MG63 (cell line): ENCODE measurements around the gene PXDN. TPM values are rescaled to one million over a fixed set of nuclear protein-coding genes. Genes with fewer than 3 reads are reported as not detected.

ENCODE experiments used
- DNase-seq: peaks from one replicate; pipeline ENCODE4 v3.0.0-alpha.2; 2020
- H3K27me3 ChIP-seq: fragments of 250-450 bp; sonication (Bioruptor Pico); 2 replicates; pipeline ENCODE4 v1.5.1; 2020; ENCODE audit warnings: mild to moderate bottlenecking, moderate library complexity
- H3K36me3 ChIP-seq: fragments of 250-450 bp; sonication (Bioruptor Pico); 2 replicates; pipeline ENCODE4 v1.5.1; 2020; ENCODE audit warnings: mild to moderate bottlenecking, moderate library complexity
- H3K4me3 ChIP-seq: fragments of 250-450 bp; sonication (Bioruptor Pico); 2 replicates; pipeline ENCODE4 v1.5.1; 2020; ENCODE audit warnings: mild to moderate bottlenecking, moderate library complexity
- H3K9me3 ChIP-seq: fragments of 250-450 bp; sonication (Bioruptor Pico); 2 replicates; pipeline ENCODE4 v1.5.1; 2020; ENCODE audit warnings: mild to moderate bottlenecking, moderate library complexity
- total RNA-seq: library from RNA; depleted of rRNA; stranded (reverse); fragments of >200 nt; shearing (Covaris generic); gene quantifications from 2 replicates; pipeline ENCODE4 v1.2.3, GENCODE V29; 2014; ENCODE audit warnings: low replicate concordance

PXDN gene
- total RNA-seq, 1 experiment from 2014 or later, result 204 TPM

GRCh38 chr2:1621501-1621900, 122.8 kb downstream of the PXDN start:
- DNase-seq, result no peak
- no peaks in the 10 kb centered on the region for H3K9me3 ChIP-seq
- no peaks in the 10 kb centered on the region for H3K27me3 ChIP-seq
- H3K4me3 ChIP-seq, result no peak overlapping the region
- no peaks in the 10 kb centered on the region for H3K36me3 ChIP-seq

GRCh38 chr2:1621041-1621440, 123.3 kb downstream of the PXDN start:
- DNase-seq, result no peak
- no peaks in the 10 kb centered on the region for H3K36me3 ChIP-seq
- no peak overlapping the region for H3K4me3 ChIP-seq
- no peaks in the 10 kb centered on the region for H3K27me3 ChIP-seq
- H3K9me3 ChIP-seq, result no peaks in the 10 kb centered on the region

GRCh38 chr2:1620081-1620480, 124.2 kb downstream of the PXDN start:
- no peak for DNase-seq
- H3K27me3 ChIP-seq, result no peaks in the 10 kb centered on the region
- no peaks in the 10 kb centered on the region for H3K36me3 ChIP-seq
- H3K9me3 ChIP-seq, result no peaks in the 10 kb centered on the region
- no peak overlapping the region for H3K4me3 ChIP-seq

GRCh38 chr2:1619556-1619955, 124.8 kb downstream of the PXDN start:
- Histone ChIP-seq H3K27me3 (no peaks in the 10 kb centered on the region), H3K36me3 (no peaks in the 10 kb centered on the region), H3K9me3 (no peaks in the 10 kb centered on the region), H3K4me3 (no peak overlapping the region)
- no peak for DNase-seq

- no peak for DNase-seq
- Histone ChIP-seq H3K9me3 (no peaks in the 10 kb centered on the region), H3K36me3 (no peaks in the 10 kb centered on the region), H3K27me3 (no peaks in the 10 kb centered on the region), H3K4me3 (no peak overlapping the region)
These were observed 125.3 kb downstream of the PXDN start for GRCh38 chr2:1618974-1619373.

GRCh38 chr2:1618191-1618961, 125.9 kb downstream of the PXDN start:
- H3K36me3 ChIP-seq, result no peaks in the 10 kb centered on the region
- no peak for DNase-seq
- H3K9me3 ChIP-seq, result no peaks in the 10 kb centered on the region
- H3K27me3 ChIP-seq, result no peaks in the 10 kb centered on the region
- no peak overlapping the region for H3K4me3 ChIP-seq

- no peak for DNase-seq
- Histone ChIP-seq H3K27me3 (no peaks in the 10 kb centered on the region), H3K9me3 (no peaks in the 10 kb centered on the region), H3K36me3 (no peaks in the 10 kb centered on the region), H3K4me3 (no peak overlapping the region)
These were observed 126.8 kb downstream of the PXDN start for GRCh38 chr2:1617425-1618021.

- Histone ChIP-seq H3K9me3 (no peaks in the 10 kb centered on the region), H3K27me3 (no peaks in the 10 kb centered on the region), H3K36me3 (no peaks in the 10 kb centered on the region), H3K4me3 (no peak overlapping the region)
- no peak for DNase-seq
These were observed 129.8 kb downstream of the PXDN start for GRCh38 chr2:1614564-1614963.

- Histone ChIP-seq H3K4me3 (no peak overlapping the region), H3K36me3 (no peaks in the 10 kb centered on the region), H3K9me3 (no peaks in the 10 kb centered on the region), H3K27me3 (no peaks in the 10 kb centered on the region)
- DNase-seq, result peak; percentile 40
These were observed 130.5 kb downstream of the PXDN start for GRCh38 chr2:1613731-1614354.

- H3K4me3 ChIP-seq, result no peak overlapping the region
- no peaks in the 10 kb centered on the region for H3K27me3 ChIP-seq
- H3K36me3 ChIP-seq, result no peaks in the 10 kb centered on the region
- DNase-seq, result no peak
- H3K9me3 ChIP-seq, result no peaks in the 10 kb centered on the region
These were observed 131.3 kb downstream of the PXDN start for GRCh38 chr2:1613078-1613445.

- no peaks in the 10 kb centered on the region for H3K36me3 ChIP-seq
- no peak for DNase-seq
- no peak overlapping the region for H3K4me3 ChIP-seq
- no peaks in the 10 kb centered on the region for H3K9me3 ChIP-seq
- H3K27me3 ChIP-seq, result no peaks in the 10 kb centered on the region
These were observed 131.8 kb downstream of the PXDN start for GRCh38 chr2:1612391-1613077.

- H3K4me3 ChIP-seq, result no peak overlapping the region
- no peak for DNase-seq
- no peaks in the 10 kb centered on the region for H3K36me3 ChIP-seq
- H3K9me3 ChIP-seq, result no peaks in the 10 kb centered on the region
- H3K27me3 ChIP-seq, result no peaks in the 10 kb centered on the region
These were observed 132.4 kb downstream of the PXDN start for GRCh38 chr2:1611886-1612285.

- Histone ChIP-seq H3K4me3 (no peak overlapping the region), H3K9me3 (no peaks in the 10 kb centered on the region), H3K27me3 (no peaks in the 10 kb centered on the region), H3K36me3 (no peaks in the 10 kb centered on the region)
- DNase-seq, result no peak
These were observed 134.2 kb downstream of the PXDN start for GRCh38 chr2:1610096-1610485.

GRCh38 chr2:1609485-1610095, 134.7 kb downstream of the PXDN start:
- Histone ChIP-seq H3K27me3 (no peaks in the 10 kb centered on the region), H3K4me3 (no peak overlapping the region), H3K36me3 (no peaks in the 10 kb centered on the region), H3K9me3 (no peaks in the 10 kb centered on the region)
- no peak for DNase-seq

GRCh38 chr2:1609040-1609439, 135.3 kb downstream of the PXDN start:
- no peaks in the 10 kb centered on the region for H3K9me3 ChIP-seq
- H3K36me3 ChIP-seq, result no peaks in the 10 kb centered on the region
- DNase-seq, result no peak
- no peak overlapping the region for H3K4me3 ChIP-seq
- H3K27me3 ChIP-seq, result no peaks in the 10 kb centered on the region

- Histone ChIP-seq H3K9me3 (no peaks in the 10 kb centered on the region), H3K27me3 (no peaks in the 10 kb centered on the region), H3K4me3 (no peak overlapping the region), H3K36me3 (no peaks in the 10 kb centered on the region)
- no peak for DNase-seq
These were observed 136.2 kb downstream of the PXDN start for GRCh38 chr2:1607971-1608688.
